ENCODE data around the gene C1orf105. TPM values are rescaled to one million over a fixed set of nuclear protein-coding genes. Genes with fewer than 3 reads are reported as not detected.

C1orf105 gene
- polyA plus RNA-seq, 1 of the 3 experiments (the other 2 are of a cell fraction), result not detected

GRCh38 chr1:172442843-172443565 lies 22.5 kb downstream of the C1orf105 start:
- Histone ChIP-seq H3K27me3 (ENCODE audit: insufficient read depth) (no peaks in the 10 kb centered on the region), H3K36me3 (replicated peaks in 1 of 2; ENCODE audit: control insufficient read depth in 1 of 2, insufficient read depth in 2 of 2, low read length in 1 of 2) (peaks cover 14 to 22% of the 10 kb centered on the region in 2 experiments), H3K79me2 (ENCODE audit: insufficient read depth) (peaks cover 31% of the 10 kb centered on the region), H3K9me2 (no peaks in the 10 kb centered on the region), H3K9ac (peak overlapping the region; percentile 96), H3K4me2 (peak overlapping the region; percentile 77), H3K9me3 (no peaks in the 10 kb centered on the region), H3F3A (replicated peaks; ENCODE audit: insufficient read depth) (no peaks in the 10 kb centered on the region), H3K4me3 (ENCODE audit: low read depth in 2 of 2, low read length in 1 of 2) (peak overlapping the region; percentile 89 to 99), H4K20me1 (ENCODE audit: insufficient read depth) (no peaks in the 10 kb centered on the region), H2AFZ (ENCODE audit: low read depth) (peak overlapping the region; percentile 91), H3K27ac (ENCODE audit: low read depth in 2 of 2, low read length in 1 of 2) (peak overlapping the region; percentile 45 to 73; a peak in 3 of 4 replicates), H3K4me1 (ENCODE audit: control insufficient read depth in 1 of 2, insufficient read depth in 2 of 2, low read depth in 1 of 2, low read length in 1 of 2) (peaks cover 0 to 12% of the 10 kb centered on the region in 2 experiments; a peak in 3 of 4 replicates)
- CTCF ChIA-PET, result interaction anchor here (0.6 to 2.9 kb wide), 20 partner anchors 8 to 641 kb away, joined by 3 to 21 read pairs (median 4); no protein-coding TSS in a partner anchor
- POLR2A ChIA-PET, result no interaction called here
- no peak for DNase-seq
- TF ChIP-seq GATA2 (CRISPR knock-in tag; IDR thresholded peaks at IDR 0.05), result no peak
- no peak for TF ChIP-seq SMC3 (IDR thresholded peaks at IDR 0.05; ENCODE audit: low read depth, low read length)
- no peak for TF ChIP-seq EZH2phosphoT487 (IDR thresholded peaks at IDR 0.05; ENCODE audit: borderline replicate concordance, low read depth)
- WGBS (ENCODE audit: low lambda C conversion rate), result 60% methylated on average over 3 of the region's 3 CpGs

- DNase-seq, result peak; percentile 92
- TF ChIP-seq PBX3 (IDR thresholded peaks at IDR 0.05), result no peak
- no peak for TF ChIP-seq MEF2A (IDR thresholded peaks at IDR 0.05; ENCODE audit: borderline replicate concordance, low read depth)
- TF ChIP-seq TEAD4 (IDR thresholded peaks at IDR 0.05; ENCODE audit: borderline replicate concordance, insufficient read depth), result no peak
- TF ChIP-seq GATA2 (CRISPR knock-in tag; IDR thresholded peaks at IDR 0.05), result peak; percentile 18; the same call in 1 of the 2 replicates
- peak; percentile 16; the same call in 1 of the 2 replicates for TF ChIP-seq NFIC (IDR thresholded peaks at IDR 0.05; ENCODE audit: borderline replicate concordance)
- TF ChIP-seq USF1 (IDR thresholded peaks at IDR 0.05; ENCODE audit: borderline replicate concordance, low read depth), result no peak
- TF ChIP-seq SMC3 (IDR thresholded peaks at IDR 0.05; ENCODE audit: low read depth, low read length), result peak; percentile 77
- peak; percentile 53 for TF ChIP-seq CHD2 (IDR thresholded peaks at IDR 0.05; ENCODE audit: low read length, partially characterized antibody)
- TF ChIP-seq ZBTB33 (IDR thresholded peaks at IDR 0.05; ENCODE audit: borderline replicate concordance, low read depth), result no peak
- TF ChIP-seq ELF1 (IDR thresholded peaks at IDR 0.05), result peak; percentile 97
- TF ChIP-seq GABPA (IDR thresholded peaks at IDR 0.05; ENCODE audit: low read depth), result peak; percentile 89
- TF ChIP-seq JUND (IDR thresholded peaks at IDR 0.05), result no peak
- TF ChIP-seq SIN3A (IDR thresholded peaks at IDR 0.05; ENCODE audit: borderline replicate concordance, low read depth, low read length), result no peak
- TF ChIP-seq FOSL2 (IDR thresholded peaks at IDR 0.05; ENCODE audit: borderline replicate concordance, low read depth), result no peak
- TF ChIP-seq RAD21 (IDR thresholded peaks at IDR 0.05; ENCODE audit: low read length), result peak; percentile 72
- TF ChIP-seq CTCF (IDR thresholded peaks at IDR 0.05), result peak; percentile 86
- peak; percentile 24; the same call in 1 of the 2 replicates for TF ChIP-seq MXI1 (IDR thresholded peaks at IDR 0.05; ENCODE audit: low read depth, low read length)
- no peak; a peak in 1 of 4 replicates for TF ChIP-seq EP300 (IDR thresholded peaks at IDR 0.05; ENCODE audit: borderline replicate concordance in 1 of 2, low read depth in 1 of 2, low read length in 1 of 2)
These were observed 23.4 kb downstream of the C1orf105 start, which contains the start of gene PIGC for GRCh38 chr1:172443666-172444453. PIGC (minus strand) TSS chr1:172444069; CDS start chr1:172442622, 1,447 bp downstream.

More at GRCh38 chr1:172443666-172444453, 23.4 kb downstream of the C1orf105 start, which contains the start of gene PIGC:
- ChIA-PET CTCF (interaction anchor here (0.6 to 2.9 kb wide), 30 partner anchors 8 to 642 kb away, joined by 3 to 21 read pairs (median 4); no protein-coding TSS in a partner anchor), POLR2A (no interaction called here)
- Histone ChIP-seq H3K79me2 (ENCODE audit: insufficient read depth) (peaks cover 31% of the 10 kb centered on the region), H3K27me3 (ENCODE audit: insufficient read depth) (no peaks in the 10 kb centered on the region), H3K4me3 (ENCODE audit: low read depth in 2 of 2, low read length in 1 of 2) (peak within 1 kb of the TSS; percentile 89 to 99), H2AFZ (ENCODE audit: low read depth) (peak within 1 kb of the TSS; percentile 91), H3K4me2 (peak within 1 kb of the TSS; percentile 77), H4K20me1 (ENCODE audit: insufficient read depth) (no peaks in the 10 kb centered on the region), H3K4me1 (ENCODE audit: control insufficient read depth in 1 of 2, insufficient read depth in 2 of 2, low read depth in 1 of 2, low read length in 1 of 2) (peaks cover 0 to 12% of the 10 kb centered on the region in 2 experiments; a peak in 3 of 4 replicates), H3K36me3 (replicated peaks in 1 of 2; ENCODE audit: control insufficient read depth in 1 of 2, insufficient read depth in 2 of 2, low read length in 1 of 2) (peaks cover 11 to 16% of the 10 kb centered on the region in 2 experiments), H3K9me3 (no peaks in the 10 kb centered on the region), H3F3A (replicated peaks; ENCODE audit: insufficient read depth) (no peaks in the 10 kb centered on the region), H3K9ac (peak within 1 kb of the TSS; percentile 96), H3K9me2 (no peaks in the 10 kb centered on the region), H3K27ac (ENCODE audit: low read depth in 2 of 2, low read length in 1 of 2) (peak within 1 kb of the TSS; percentile 45 to 73; a peak in 3 of 4 replicates)
- WGBS (ENCODE audit: low lambda C conversion rate), result 10% methylated on average over 34 of the region's 43 CpGs

Data from SK-N-SH (cell line).